NCI-H128 (cell line): ENCODE results near the gene STMN1.

ENCODE experiments used
- DNase-seq: peaks from one replicate; lab custom pipeline; 2025; ENCODE audit not compliant: unreplicated experiment; lab: John Stamatoyannopoulos, UW

Gene STMN1

DNA sequence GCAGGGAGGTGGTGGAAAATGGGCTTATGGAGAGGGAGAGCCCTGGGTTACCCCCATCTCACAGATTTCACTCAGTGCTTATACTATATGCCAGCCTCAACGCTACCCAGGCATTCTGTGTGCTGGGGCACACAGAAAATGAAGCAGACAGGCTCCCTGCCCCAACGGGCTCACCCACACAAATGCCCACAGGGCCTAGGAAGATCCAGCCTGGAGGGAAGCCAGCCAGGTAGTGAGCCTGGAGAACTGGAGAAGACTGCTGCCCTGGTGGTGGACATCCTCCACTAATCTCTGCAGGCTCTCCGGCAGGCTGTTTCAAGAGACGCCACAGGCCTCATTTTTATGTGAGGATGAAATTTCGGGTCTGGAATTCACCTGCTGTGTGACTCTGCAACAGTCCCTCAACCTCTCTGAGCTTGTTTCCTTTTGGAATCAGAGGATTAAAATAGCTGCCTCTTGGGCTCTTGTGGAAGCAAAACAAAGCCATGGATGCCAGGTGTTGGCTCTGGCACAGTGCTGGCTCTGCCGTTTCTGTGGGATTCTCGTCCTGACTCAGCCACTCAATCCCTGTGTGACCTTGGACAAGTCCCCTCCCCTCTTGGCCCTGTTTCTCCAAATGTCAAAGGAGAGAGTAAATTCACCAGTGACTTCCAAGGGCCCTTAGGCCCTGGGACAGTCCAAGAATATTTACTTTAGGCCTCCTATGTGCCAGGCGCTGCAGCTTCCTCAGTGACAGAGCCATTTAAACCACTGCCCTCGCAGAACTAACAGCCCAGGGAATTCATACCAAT lies 34.3 kb downstream of the STMN1 start:
- DNase-seq, result no peak

DNA sequence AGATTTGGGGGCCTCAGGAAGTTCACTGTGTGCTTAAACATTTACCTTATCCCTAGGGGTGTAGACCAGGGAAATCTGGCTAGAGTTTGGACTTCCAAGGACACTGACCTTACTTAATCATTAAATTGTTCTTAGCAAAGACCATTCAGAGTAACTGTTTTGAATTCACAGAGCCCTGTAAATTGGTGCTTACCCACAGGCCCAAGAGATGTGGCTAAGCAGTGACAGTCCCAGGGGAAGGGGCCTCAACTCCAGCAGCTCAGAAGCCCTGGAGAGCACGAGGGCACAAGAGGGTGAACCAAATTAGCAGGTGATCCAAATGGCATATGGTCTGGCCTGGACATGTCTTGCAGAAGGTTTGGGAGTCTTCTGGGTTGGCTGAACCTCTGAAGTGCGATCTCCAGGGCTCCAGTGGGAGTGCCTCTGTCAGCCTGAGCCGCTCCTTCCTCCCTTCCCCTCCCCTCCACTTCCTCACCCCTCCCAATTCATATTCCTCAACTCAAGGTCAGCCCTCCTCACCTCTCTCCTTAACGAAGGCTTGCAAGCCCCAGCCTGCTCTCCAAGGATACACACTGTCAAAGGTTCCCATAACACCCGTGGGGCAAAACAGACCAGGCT lies 35.0 kb downstream of the STMN1 start:
- no peak for DNase-seq

DNA sequence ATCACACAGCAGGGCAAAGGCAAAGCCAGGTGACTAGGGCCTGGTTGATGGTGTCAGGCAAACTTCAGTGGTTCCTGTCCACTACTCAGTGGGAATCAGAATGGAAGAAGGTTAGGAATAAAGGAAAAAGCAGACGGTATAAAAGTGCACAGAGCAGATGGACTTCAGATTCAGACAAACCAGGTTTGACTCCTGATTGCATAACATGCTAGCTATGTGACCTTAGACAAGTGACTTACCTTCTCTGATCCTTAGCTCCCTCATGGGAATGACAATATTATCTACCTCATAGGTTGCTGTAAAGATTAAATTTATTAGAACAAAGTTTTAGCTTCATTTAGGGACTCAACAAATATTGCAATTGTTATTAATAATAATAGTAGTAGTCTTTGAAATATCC lies 35.6 kb downstream of the STMN1 start:
- no peak for DNase-seq

DNA sequence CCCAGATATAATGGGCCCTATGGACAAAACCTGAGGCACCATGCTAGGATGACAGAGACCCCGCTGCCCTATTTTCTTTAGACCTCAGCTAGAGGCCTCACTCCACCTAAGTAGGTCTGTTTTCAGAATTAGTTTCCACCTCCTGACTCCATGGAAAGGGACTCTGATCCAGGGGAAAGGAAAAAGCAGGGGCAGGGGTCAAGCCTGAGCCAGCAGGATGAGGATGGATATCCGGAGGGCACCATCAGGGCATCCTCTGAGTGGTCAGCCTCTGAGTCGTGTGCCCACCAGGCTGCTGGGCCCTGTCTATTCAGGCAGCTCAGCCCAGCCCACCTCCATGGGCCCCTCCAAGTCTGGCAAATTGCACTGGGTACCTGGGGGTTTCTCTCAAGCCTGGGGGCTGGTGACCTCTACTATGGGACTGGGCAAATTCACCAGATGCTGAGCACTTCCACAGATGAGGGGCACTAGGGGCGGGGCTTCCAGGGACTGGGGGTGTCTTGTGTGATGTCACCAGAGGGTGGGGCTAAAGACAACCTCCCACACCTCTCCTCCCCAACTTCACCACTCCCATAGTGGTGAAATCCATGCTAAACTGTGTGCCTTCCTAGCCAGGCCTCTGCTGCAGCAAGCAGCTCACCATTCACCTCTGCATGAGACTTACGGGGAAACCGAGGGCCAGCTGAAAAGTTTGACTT lies 36.2 kb downstream of the STMN1 start:
- no peak for DNase-seq

DNA sequence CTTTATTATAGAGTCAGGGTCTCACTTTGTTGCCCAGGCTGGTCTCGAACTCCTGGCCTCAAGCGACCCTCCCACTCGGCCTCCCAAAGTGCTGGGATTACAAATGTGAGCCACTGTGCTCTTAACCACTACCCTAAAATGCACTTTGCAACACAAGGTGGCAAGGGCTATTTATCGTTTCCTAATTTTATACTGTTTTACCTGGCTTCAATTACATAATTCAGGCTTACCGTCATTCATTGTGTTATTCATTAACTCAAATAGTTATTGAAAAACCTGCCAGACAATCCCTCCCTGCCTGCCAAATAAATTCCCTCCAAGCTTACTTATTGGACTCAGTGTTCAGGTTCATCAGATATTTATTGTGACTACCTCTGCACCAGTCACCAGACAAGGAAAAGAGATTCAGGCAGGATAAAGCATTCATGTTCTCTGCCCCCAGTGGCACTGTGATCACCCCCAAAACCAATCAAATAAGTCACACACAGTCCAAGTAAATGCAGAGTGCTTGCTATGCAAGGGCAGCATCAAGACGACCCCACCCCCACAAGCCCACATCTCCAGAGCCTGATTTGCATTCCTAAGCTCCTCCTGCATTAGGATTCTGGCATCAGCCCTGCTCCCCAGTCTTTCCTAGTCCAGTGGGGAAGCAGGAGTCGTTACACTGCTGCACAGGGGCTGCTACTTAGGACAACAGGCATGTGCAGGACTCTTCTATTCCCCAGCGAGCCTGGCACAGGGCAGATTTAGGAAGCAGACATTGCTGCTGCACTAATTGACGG lies 38.8 kb downstream of the STMN1 start:
- no peak for DNase-seq

DNA sequence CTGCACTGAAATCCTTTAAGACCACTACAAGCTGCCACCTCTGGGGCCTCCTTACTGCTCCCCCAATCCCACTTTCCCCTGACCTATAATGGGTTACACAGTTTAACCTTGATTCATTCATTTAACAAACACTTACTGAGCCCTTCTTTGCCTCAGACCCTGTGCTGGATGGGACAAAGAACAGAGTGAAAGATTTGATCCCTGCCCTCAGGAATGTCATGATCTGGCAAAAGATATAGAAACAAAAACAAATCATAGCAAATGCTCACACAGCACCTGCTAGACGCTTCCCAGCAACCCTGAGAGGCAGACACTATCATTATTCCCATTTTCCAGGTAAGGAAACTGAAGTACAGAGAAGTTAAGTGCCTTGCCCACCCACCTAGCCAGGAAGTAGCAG lies 39.9 kb downstream of the STMN1 start:
- no peak for DNase-seq

DNA sequence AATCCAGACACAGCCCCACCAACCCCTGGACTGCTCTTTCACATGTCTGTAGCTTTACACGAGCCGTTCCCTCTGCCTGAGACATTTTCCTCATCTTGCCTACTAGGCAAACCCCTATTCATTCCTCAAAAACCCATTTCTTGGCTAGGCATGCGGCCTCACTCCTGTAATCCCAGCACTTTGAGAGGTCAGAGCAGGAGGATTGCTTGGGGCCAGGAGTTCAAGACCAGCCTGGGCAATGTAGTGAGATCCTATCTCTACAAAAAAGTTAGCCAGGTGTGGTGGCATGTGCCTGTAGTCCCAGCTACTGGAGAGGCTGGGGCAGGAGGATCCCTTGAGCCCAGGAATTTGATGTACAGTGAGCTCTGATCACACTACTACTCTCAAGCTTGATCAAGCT lies 41.8 kb downstream of the STMN1 start:
- DNase-seq, result no peak

DNA sequence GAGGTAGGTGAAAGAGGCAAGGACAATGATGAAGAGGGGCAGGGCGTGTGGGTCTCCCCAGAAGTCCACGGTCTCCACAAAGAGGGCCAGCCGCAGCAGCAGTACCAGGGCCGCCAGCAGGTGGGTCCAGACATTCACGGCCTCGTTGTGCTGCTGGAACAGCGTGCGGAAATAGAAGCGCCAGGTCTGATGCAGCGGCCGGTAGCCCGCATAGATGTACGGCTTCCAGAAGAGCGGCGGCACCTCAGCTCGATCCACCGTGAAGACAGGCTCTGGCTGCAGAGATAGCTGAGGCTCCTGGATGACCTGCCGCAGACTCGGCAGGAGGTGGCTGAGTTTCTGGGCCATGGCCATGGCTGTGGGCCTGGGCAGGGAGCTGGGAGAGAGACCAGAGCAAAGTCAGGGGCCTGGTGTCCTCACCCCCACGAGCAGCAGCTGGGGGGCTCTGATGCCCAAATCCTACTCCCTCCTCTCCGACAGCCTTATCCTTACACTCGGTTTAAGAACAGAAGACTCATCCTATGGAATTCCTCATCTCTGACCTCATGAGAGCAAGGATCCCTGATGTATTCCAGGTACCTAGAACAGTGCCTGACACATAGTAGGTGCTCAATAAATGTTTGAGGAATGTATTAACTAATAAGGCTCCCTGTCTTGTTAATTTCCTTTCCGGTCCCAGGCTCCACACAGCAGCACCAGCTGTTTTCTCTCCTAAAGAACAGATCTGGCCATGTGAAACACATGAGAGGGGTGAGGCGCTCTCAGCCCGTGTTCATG lies 42.5 kb downstream of the STMN1 start:
- no peak for DNase-seq

DNA sequence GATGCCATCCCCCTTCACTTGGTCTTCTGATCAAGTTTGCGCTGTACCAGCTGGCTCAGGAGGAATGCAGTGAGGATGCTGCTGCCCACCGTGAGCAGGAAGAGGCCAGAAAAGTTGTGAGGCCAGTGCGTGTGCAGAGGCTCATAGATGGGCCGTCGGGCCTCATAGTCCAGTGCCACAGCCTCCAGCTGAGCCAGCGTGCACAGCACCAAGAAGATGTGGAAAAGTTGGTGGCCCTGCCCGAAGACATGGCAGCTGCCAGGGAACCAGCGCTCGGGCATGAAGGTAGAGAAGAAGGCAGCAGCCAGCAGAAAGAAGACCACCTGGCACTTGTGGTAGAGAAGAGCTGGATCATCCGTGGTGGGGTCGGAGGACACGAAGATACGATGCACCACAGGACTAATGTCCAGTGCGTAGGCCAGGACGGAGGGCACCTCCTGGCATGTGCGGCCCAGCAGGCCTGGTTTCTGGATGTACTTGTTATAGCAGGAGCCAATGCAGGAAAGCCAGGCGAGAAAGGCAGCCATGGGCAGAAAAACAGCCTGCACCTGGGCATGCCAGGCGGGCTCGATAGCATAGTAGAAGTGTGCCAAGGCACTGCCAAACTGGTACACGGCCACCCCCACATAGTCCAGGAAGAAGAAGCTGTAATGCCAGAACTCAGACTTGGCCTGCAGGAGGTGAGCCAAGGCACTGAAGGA lies 43.3 kb downstream of the STMN1 start:
- DNase-seq, result no peak

DNA sequence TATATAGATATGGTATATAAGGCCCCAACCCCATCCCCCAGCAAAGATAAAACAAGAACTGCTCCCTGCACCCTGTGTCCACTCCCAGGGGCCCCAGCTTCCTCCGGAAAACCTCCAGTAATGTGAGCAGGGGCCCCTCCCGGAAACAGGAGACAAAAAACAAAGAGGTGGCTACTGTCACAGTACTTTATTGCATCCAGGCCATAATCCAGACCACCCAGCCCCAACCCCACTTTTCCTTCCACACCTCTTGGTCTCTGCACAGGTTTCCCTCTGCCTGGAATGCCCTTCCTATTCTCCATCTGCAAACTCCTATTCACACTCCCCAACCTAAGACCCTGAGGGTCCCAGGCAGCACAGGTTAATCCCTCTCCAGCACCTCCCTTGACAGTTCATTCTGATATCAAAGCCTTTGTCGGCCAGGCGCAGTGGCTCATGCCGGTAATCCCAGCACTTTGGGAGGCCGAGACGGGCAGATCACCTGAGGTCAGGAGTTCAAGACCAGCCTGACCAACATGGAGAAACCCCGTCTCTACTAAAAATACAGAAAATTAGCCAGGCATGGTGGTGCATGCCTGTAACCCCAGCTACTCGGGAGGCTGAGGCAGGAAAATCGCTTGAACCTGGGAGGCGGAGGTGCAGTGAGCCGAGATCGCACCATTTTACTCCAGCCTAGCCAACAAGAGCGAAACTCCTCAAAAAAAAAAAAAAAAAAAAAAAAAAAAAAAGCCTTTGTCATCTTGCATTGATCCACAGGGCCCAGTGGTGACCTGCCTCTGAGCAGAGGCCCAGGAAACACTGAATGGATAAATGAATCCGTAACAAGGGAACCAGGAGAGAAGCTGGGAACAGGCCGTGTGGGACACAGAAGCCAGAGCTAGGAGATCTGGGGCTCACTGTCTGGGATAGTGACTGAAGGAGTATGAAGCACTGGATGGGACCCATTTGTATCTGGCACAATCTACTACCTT lies 44.6 kb downstream of the STMN1 start:
- DNase-seq, result no peak

DNA sequence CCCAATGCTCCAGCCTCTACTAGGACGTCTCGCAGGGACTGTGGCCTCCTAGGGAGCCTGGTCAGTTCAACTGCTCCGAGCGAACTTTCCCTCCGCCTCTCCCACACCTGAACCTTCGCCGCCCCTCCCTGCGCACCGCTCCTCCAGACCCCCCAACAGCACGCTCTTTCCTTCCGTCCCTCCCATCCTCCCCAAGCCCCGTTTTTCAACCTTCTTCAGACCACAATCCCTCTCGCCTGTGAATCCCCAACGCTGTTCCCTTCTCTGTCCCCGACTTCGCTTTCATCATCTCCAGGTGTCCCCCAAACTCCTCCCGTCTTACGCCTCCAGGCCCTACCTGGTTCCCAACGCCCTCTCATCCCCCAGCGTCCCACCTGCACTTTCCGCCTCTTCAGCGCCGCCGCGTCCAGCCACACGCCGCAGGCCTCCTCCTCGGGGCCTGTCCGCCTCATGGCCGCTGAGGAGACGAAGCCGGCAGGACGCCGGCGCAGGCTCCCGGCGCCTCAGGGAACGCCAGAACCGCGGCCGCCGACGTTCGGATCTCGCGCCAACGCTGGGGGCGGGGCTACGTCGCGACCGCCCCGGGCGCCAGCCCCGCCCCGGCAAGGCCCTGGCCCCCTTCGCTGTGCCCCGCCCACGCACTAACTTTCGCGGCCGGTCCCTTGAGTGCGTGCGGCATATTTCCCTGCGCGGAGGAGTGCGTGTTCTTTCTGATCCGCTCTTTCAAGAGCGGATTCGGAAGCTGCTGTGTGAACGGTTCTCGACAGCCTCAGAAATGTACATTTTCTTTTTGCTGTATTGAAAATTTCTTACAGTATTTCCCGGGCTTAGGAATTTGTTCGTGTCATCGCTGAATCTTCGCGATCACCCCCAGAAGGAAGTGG lies 47.1 kb downstream of the STMN1 start, which contains the start of gene AUNIP:
Gene AUNIP (minus strand): TSS at position 552 of the 884 bp plus-strand sequence. CDS start 100 bp downstream, at position 452.
- peak; percentile 76 for DNase-seq

DNA sequence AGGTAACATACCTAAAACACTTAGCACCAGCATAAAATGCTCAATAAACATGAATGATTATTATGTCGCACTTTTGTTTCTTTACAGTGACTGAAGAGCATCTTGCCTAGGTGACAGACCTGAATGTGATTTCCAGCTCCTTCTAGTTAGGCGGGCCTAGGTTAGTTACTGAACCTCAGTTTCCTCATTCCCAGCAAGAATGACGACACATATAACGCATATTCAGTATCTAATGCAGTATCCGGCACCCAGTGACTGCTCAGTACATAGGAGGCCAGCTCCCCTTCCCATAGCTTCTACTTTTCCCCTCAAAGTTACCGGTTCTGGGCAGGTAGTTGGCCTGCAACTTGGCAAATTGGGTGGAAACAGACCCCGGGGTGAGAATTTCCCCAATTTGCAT lies 47.7 kb downstream of the STMN1 start:
- DNase-seq, result no peak

DNA sequence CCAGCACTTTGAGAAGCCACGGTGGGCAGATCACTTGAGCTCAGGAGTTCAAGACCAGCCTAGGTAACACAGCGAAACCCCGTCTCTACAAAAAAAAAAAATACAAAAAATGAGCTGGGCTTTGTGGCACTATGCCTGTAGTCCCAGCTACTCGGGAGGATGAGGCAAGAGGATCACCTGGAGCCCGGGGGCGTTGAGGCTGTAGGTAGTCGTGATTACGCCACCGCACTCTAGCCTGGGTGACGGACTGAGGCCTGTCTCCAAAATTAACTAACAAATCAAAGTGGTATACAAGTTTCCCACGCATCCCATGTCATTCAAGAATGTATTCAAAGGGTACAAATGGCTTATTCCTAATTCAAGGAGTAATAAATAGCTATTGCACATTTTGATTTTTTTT lies 49.4 kb downstream of the STMN1 start:
- DNase-seq, result no peak

DNA sequence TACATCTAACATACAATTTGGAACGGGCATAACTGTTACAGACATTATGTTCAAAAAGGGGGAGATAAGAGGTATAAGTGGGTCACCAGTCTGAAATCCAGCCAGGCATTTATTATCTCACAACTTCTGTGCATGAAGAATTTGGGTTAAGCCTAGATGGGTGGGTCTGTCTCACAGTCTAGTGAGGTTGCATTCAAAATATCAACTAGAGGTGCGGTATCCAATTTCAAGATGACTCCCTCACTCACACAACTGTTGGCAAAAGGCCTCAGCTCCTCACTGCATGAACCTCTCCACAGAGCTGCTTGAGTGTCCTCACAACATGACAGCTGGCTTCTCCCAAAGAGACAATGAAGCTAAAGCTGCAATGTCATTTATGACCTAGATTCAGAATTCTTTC lies 51.7 kb downstream of the STMN1 start:
- peak; percentile 42 for DNase-seq
